Upper lobe of left lung (tissue), 6 donors: ENCODE measurements around the gene BORCS5. TPM values are rescaled to one million over a fixed set of nuclear protein-coding genes. Genes with fewer than 3 reads are reported as not detected.

ENCODE experiments used
- ATAC-seq, 2 donors: fragments of 200-7000 bp; cut with Tn5 transposase; one replicate each; pipeline ENCODE4 v1.9.1; 2022; ENCODE audit warnings: mild to moderate bottlenecking in 2 of 2, moderate library complexity in 2 of 2; ENCODE audit not compliant: low FRiP score in 2 of 2
- DNase-seq, 2 donors: peaks; one replicate each; pipeline ENCODE4 v3.0.0-alpha.2; 2019 to 2020
- H3K27ac ChIP-seq, 4 donors: fragments of 200-600 bp; sonication (generic); one replicate each; pipeline ENCODE4 v1.5.1; 2016 to 2019
- H3K27me3 ChIP-seq, 4 donors: fragments of 200-600 bp; sonication (generic); one replicate each; pipeline ENCODE4 v1.5.1; 2017 to 2019
- H3K36me3 ChIP-seq, 4 donors: fragments of 200-600 bp; sonication (generic); one replicate each; pipeline ENCODE4 v1.5.1; 2016 to 2019
- H3K4me1 ChIP-seq, 4 donors: fragments of 200-600 bp; sonication (generic); one replicate each; pipeline ENCODE4 v1.5.1; 2018 to 2019
- H3K4me3 ChIP-seq, 4 donors: fragments of 200-600 bp; sonication (generic); one replicate each; pipeline ENCODE4 v1.5.1; 2017 to 2019; ENCODE audit warnings: mild to moderate bottlenecking in 2 of 4, moderate library complexity in 1 of 4
- H3K9me3 ChIP-seq, 4 donors: fragments of 200-600 bp; sonication (generic); one replicate each; pipeline ENCODE4 v1.5.1; 2018 to 2019
- EP300 ChIP-seq, 4 donors: sonication (generic); formaldehyde crosslinking; IDR thresholded peaks; one replicate each; pipeline ENCODE4 v1.5.1; 2017; ENCODE audit warnings: antibody characterized with exemption in 4 of 4, control low read depth in 2 of 4
- POLR2A ChIP-seq, 4 donors: fragments of 450-650 bp; IDR thresholded peaks; one replicate each; pipeline ENCODE4 v1.5.1; 2016 to 2017; ENCODE audit warnings: antibody characterized with exemption in 4 of 4, mild to moderate bottlenecking in 2 of 4
- POLR2AphosphoS5 ChIP-seq, 2 donors: sonication (generic); formaldehyde crosslinking; IDR thresholded peaks; one replicate each; pipeline ENCODE4 v1.5.1; 2017; ENCODE audit warnings: antibody characterized with exemption in 2 of 2
- WGBS, 2 donors: methylation state at CpG; one replicate each; pipeline ENCODE4 v1.1.5; 2017 to 2018; 5-methylcytosine and 5-hydroxymethylcytosine counted together
- total RNA-seq, 6 donors: library from RNA; depleted of rRNA in 4 of 6; stranded (reverse); fragments of >200 nt in 4 of 6; gene quantifications; one replicate each; pipeline versions ENCODE4 v1.1.0 to v1.2.1, GENCODE V29; 2016 to 2021
- TF ChIP-seq, protein P1 (sequence below), 6 experiments: fragments of 450-650 bp in 4 of 6; fragments of 200-600 bp in 2 of 6; sonication (generic) in 2 of 6; IDR thresholded peaks; one replicate each; pipeline ENCODE4 v1.5.1; 2016 to 2019; ENCODE audit warnings: antibody characterized with exemption in 6 of 6
- donor health status: DM: no; HTN: no; CAD: no; lungs with moderate emphysema.
- donor health status: DM: no; HTN: yes; CAD: no; lungs with severe emphysema.

The BORCS5 gene
- total RNA-seq, 6 donors from 2014 or later: 7.3 to 105 (median 10.7) TPM

DNA sequence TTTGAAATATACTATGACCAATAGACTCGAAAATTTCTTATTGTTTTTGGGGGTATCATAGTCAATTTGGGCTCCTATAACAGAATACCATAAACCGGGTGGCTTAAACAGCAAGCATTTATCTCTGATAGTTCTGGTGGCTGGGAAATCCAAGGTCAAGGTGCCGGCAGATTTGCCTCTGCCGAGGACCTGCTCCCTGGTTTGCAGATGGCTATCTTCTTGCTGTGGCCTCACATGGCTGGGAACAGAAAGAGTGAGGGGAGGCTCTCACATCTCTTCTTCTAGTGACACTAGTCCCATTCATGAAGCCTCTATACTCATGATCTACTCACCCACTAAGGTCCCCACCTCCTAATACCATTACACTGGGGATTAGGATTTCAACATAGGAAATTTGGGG is 70.7 kb downstream of the BORCS5 start:
- Histone ChIP-seq H3K36me3 (no peaks in the 10 kb centered on the region), H3K4me1 (peaks cover 3 to 41% (median 22%) of the 10 kb centered on the region in 4 donors), H3K4me3 (no peak overlapping the region), H3K9me3 (peaks cover 0 to 12% (median 9%) of the 10 kb centered on the region in 4 donors), H3K27me3 (no peaks in the 10 kb centered on the region), H3K27ac (peak overlapping the region in 2 of 4 donors; percentile 17)
- DNase-seq (no peak), ATAC-seq (no peak)
- WGBS, 2 donors: 89 to 94% methylated on average over 4 of the region's 4 CpGs
- TF ChIP-seq POLR2A (IDR thresholded peaks at IDR 0.05) (no peak), POLR2AphosphoS5 (IDR thresholded peaks at IDR 0.05) (no peak), EP300 (IDR thresholded peaks at IDR 0.05) (no peak)
- TF ChIP-seq, protein P1, sequence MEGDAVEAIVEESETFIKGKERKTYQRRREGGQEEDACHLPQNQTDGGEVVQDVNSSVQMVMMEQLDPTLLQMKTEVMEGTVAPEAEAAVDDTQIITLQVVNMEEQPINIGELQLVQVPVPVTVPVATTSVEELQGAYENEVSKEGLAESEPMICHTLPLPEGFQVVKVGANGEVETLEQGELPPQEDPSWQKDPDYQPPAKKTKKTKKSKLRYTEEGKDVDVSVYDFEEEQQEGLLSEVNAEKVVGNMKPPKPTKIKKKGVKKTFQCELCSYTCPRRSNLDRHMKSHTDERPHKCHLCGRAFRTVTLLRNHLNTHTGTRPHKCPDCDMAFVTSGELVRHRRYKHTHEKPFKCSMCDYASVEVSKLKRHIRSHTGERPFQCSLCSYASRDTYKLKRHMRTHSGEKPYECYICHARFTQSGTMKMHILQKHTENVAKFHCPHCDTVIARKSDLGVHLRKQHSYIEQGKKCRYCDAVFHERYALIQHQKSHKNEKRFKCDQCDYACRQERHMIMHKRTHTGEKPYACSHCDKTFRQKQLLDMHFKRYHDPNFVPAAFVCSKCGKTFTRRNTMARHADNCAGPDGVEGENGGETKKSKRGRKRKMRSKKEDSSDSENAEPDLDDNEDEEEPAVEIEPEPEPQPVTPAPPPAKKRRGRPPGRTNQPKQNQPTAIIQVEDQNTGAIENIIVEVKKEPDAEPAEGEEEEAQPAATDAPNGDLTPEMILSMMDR (IDR thresholded peaks at IDR 0.05): no peak

DNA sequence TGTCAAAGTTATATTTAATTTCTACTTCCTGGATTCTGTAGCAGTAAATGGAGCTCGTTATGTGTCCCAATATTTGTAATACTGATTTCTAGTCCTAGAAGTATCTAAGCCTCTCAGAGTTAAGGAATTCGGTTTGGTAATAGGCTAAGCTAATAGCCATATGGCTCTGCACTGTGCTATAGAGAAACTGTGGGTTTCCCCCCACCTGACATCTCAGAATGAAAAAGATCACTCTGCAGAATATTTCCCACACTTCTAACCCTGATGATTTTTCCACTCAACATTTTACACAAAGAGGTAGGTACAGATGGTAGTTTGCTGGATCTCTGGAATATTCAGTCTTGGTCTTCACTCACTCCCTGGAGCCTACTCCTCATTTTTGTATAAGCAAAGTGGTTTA is 71.2 kb downstream of the BORCS5 start:
- Histone ChIP-seq H3K36me3 (no peaks in the 10 kb centered on the region), H3K27me3 (no peaks in the 10 kb centered on the region), H3K9me3 (peaks cover 0 to 10% (median 8%) of the 10 kb centered on the region in 4 donors), H3K27ac (peak overlapping the region in 1 of 4 donors; percentile 23), H3K4me1 (peaks cover 6 to 41% (median 24%) of the 10 kb centered on the region in 4 donors), H3K4me3 (no peak overlapping the region)
- no peak for DNase-seq
- TF ChIP-seq POLR2A (IDR thresholded peaks at IDR 0.05): no peak
- no peak for TF ChIP-seq EP300 (IDR thresholded peaks at IDR 0.05)
- TF ChIP-seq POLR2AphosphoS5 (IDR thresholded peaks at IDR 0.05): no peak
- TF ChIP-seq, protein P1 (IDR thresholded peaks at IDR 0.05): no peak
- WGBS, 2 donors: 54 to 70% methylated on average over 2 of the region's 2 CpGs
- no peak for ATAC-seq

DNA sequence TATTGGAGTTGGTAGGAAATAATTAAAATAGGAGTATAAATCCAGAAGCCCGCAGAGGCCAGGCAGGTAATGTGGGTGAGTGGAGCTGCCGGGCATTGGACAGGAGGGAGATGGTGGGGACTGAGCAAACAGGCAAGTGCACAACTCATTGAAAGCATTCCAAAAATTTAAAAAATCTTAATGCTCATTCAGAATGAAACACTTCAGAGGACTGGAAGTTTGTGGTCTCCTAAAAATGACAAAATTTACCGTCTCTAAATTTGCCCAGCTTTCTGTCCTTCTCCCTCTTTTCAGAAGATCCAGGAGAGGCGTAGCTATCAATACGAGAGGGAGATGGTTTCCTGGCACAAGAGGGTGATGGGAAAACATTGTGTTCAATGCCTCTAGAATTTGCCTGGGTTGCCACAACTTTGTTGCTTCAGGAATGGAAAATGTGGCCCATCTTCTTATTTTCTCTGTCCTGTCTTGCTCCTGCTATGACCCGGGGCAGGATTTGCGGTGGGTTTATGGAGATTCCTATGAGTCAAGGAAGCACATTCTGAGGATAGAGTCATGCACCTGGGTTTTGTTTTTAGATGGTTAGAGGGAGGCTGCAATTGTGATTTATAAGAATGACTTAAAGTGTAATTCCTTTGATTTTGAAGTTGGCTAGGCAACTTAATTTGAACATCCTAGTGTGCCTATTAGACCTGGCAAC is 72.2 kb downstream of the BORCS5 start:
- Histone ChIP-seq H3K4me1 (peaks cover 6 to 41% (median 29%) of the 10 kb centered on the region in 4 donors), H3K9me3 (peaks cover 0 to under 1% (median under 1%) of the 10 kb centered on the region in 4 donors), H3K27ac (peak overlapping the region in 3 of 4 donors; percentile 13 to 63 (median 23)), H3K27me3 (no peaks in the 10 kb centered on the region), H3K4me3 (no peak overlapping the region), H3K36me3 (no peaks in the 10 kb centered on the region)
- 76 to 83% methylated on average over 7 of the region's 7 CpGs for WGBS, 2 donors
- DNase-seq: no peak
- ATAC-seq: no peak
- TF ChIP-seq, protein P1 (IDR thresholded peaks at IDR 0.05): no peak
- TF ChIP-seq EP300 (IDR thresholded peaks at IDR 0.05): no peak

DNA sequence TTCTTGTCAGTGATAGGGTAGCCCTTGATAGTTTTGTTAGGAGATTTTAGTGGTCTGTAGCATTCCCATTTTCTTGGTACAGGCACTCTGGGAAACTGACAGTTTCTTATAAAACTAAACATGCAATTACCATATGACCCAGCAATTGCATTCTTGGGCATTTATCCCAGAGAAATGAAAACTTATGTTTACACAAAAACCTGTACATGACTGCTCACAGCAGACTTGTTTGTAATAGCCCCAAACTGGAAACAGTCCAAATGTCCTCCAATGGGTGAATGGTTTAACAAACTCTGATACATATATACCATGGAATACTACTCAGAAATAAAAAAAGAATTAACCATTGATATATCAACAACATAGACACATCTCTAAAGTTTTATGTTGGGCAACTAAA is 75.5 kb downstream of the BORCS5 start:
- Histone ChIP-seq H3K27me3 (no peaks in the 10 kb centered on the region), H3K9me3 (no peaks in the 10 kb centered on the region), H3K4me1 (peaks cover 3 to 46% (median 21%) of the 10 kb centered on the region in 4 donors), H3K36me3 (no peaks in the 10 kb centered on the region), H3K27ac (peak overlapping the region in 2 of 4 donors; percentile 20 to 28), H3K4me3 (no peak overlapping the region)
- no peak for DNase-seq
- TF ChIP-seq, protein P1 (IDR thresholded peaks at IDR 0.05): no peak
- TF ChIP-seq POLR2AphosphoS5 (IDR thresholded peaks at IDR 0.05) (no peak), EP300 (IDR thresholded peaks at IDR 0.05) (no peak), POLR2A (IDR thresholded peaks at IDR 0.05) (no peak)
- no peak for ATAC-seq
